BLaER1 (cell line): ENCODE measurements around the gene PNLDC1.

Experiments
- H3K27ac ChIP-seq: shearing (Covaris generic); formaldehyde crosslinking; 2 replicates; pipeline ENCODE4 v1.8.1; 2022
- H3K27me3 ChIP-seq: shearing (Covaris generic); formaldehyde crosslinking; 2 replicates; pipeline ENCODE4 v1.8.1; 2022
- H3K36me3 ChIP-seq: shearing (Covaris generic); formaldehyde crosslinking; 2 replicates; pipeline ENCODE4 v1.8.1; 2022
- H3K4me1 ChIP-seq: shearing (Covaris generic); formaldehyde crosslinking; 2 replicates; pipeline ENCODE4 v1.8.1; 2022
- H3K4me2 ChIP-seq: shearing (Covaris generic); formaldehyde crosslinking; 2 replicates; pipeline ENCODE4 v1.8.1; 2022
- H3K4me3 ChIP-seq: shearing (Covaris generic); formaldehyde crosslinking; 2 replicates; pipeline ENCODE4 v1.8.1; 2022
- H3K9ac ChIP-seq: shearing (Covaris generic); formaldehyde crosslinking; 2 replicates; pipeline ENCODE4 v1.8.1; 2022
- H3K9me3 ChIP-seq: shearing (Covaris generic); formaldehyde crosslinking; 2 replicates; pipeline ENCODE4 v1.8.1; 2022
- H4K20me1 ChIP-seq: shearing (Covaris generic); formaldehyde crosslinking; 2 replicates; pipeline ENCODE4 v1.8.1; 2022
- Cebpa-rat ChIP-seq: shearing (Covaris generic); IDR thresholded peaks from 2 replicates; pipeline ENCODE4 v1.8.1; 2022

The PNLDC1 gene

GRCh38 chr6:159830501-159831372 is 30.7 kb downstream of the PNLDC1 start:
- H3K36me3 ChIP-seq: no peaks in the 10 kb centered on the region
- H3K4me3 ChIP-seq: peak overlapping the region; percentile 58
- TF ChIP-seq Cebpa-rat: no peak
- H3K4me2 ChIP-seq: peak overlapping the region; percentile 94
- H3K27ac ChIP-seq: peak overlapping the region; percentile 86
- H3K9ac ChIP-seq: peak overlapping the region; percentile 76
- no peaks in the 10 kb centered on the region for H3K27me3 ChIP-seq
- H3K4me1 ChIP-seq: peaks cover 99% of the 10 kb centered on the region
- no peaks in the 10 kb centered on the region for H4K20me1 ChIP-seq
- peaks cover 8% of the 10 kb centered on the region; the same call in 1 of the 2 replicates for H3K9me3 ChIP-seq

- Histone ChIP-seq H3K4me3 (no peak overlapping the region), H3K9me3 (peaks cover 3% of the 10 kb centered on the region; the same call in 1 of the 2 replicates), H3K4me1 (peaks cover 100% of the 10 kb centered on the region), H3K36me3 (no peaks in the 10 kb centered on the region), H3K9ac (peak overlapping the region; percentile 76; the same call in 1 of the 2 replicates), H4K20me1 (no peaks in the 10 kb centered on the region), H3K27me3 (no peaks in the 10 kb centered on the region), H3K27ac (peak overlapping the region; percentile 54), H3K4me2 (peak overlapping the region; percentile 94)
- TF ChIP-seq Cebpa-rat: no peak
These were observed 31.2 kb downstream of the PNLDC1 start for GRCh38 chr6:159831373-159831679.

GRCh38 chr6:159832946-159833345 is 32.9 kb downstream of the PNLDC1 start:
- no peak overlapping the region for H3K9ac ChIP-seq
- no peaks in the 10 kb centered on the region for H4K20me1 ChIP-seq
- no peaks in the 10 kb centered on the region for H3K9me3 ChIP-seq
- H3K4me3 ChIP-seq: no peak overlapping the region
- no peaks in the 10 kb centered on the region for H3K27me3 ChIP-seq
- H3K27ac ChIP-seq: no peak overlapping the region
- peaks cover 100% of the 10 kb centered on the region for H3K4me1 ChIP-seq
- peak overlapping the region; percentile 45 for H3K4me2 ChIP-seq
- TF ChIP-seq Cebpa-rat: no peak
- no peaks in the 10 kb centered on the region for H3K36me3 ChIP-seq

GRCh38 chr6:159833556-159833955 is 33.5 kb downstream of the PNLDC1 start:
- H3K4me2 ChIP-seq: peak overlapping the region; percentile 45
- no peak overlapping the region for H3K4me3 ChIP-seq
- no peaks in the 10 kb centered on the region for H3K9me3 ChIP-seq
- H3K27ac ChIP-seq: no peak overlapping the region
- no peaks in the 10 kb centered on the region for H3K36me3 ChIP-seq
- H4K20me1 ChIP-seq: no peaks in the 10 kb centered on the region
- peaks cover 95% of the 10 kb centered on the region for H3K4me1 ChIP-seq
- no peaks in the 10 kb centered on the region for H3K27me3 ChIP-seq
- no peak for TF ChIP-seq Cebpa-rat
- no peak overlapping the region for H3K9ac ChIP-seq

- Histone ChIP-seq H3K4me1 (peaks cover 90% of the 10 kb centered on the region), H3K27ac (no peak overlapping the region), H3K9ac (no peak overlapping the region), H3K4me3 (no peak overlapping the region), H3K9me3 (no peaks in the 10 kb centered on the region), H4K20me1 (no peaks in the 10 kb centered on the region), H3K4me2 (peak overlapping the region; percentile 45; the same call in 1 of the 2 replicates), H3K27me3 (no peaks in the 10 kb centered on the region), H3K36me3 (no peaks in the 10 kb centered on the region)
- no peak for TF ChIP-seq Cebpa-rat
These were observed 34.0 kb downstream of the PNLDC1 start for GRCh38 chr6:159833997-159834603.

DNA sequence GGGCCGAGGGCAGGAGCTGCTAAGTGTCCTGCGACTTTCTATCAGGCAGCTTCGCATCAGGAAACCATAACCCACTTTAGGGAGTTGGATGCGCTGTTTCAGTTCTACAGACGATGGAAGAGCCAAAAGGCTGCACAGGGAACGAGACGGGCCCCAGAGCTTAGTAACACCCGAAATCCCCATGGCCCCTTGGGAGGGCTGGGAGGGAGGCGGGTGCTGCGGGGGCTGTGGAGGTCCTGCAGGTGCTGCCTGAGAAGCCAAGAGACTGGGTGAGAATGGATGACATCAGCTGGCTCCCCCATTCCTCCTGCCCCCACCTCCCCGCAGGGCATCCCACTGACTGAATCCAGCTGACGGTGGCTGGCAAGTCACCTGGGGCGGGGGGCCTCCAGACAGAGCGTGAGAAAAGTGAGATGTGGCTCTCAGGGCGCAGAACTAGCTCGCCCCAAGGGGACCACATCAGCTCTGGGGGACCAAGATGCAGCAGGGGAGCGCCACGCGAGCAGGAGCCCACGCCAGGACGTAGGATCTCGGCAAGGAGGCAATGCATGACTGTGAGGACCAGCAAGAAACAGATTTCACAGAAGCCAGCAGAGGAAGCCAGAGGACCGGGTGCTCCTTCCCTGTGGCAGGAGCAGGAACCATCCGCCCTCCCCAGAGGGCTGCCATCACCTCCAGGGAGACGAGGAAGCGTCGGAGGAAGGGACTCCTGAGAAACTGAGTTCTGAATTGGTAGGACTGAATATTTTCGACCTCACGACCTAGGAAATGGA is 36.8 kb downstream of the PNLDC1 start:
- H4K20me1 ChIP-seq: no peaks in the 10 kb centered on the region
- H3K9ac ChIP-seq: peak overlapping the region; percentile 53; the same call in 1 of the 2 replicates
- no peaks in the 10 kb centered on the region for H3K9me3 ChIP-seq
- no peaks in the 10 kb centered on the region for H3K36me3 ChIP-seq
- H3K27ac ChIP-seq: peak overlapping the region; percentile 68
- TF ChIP-seq Cebpa-rat: no peak
- peak overlapping the region; percentile 85 for H3K4me2 ChIP-seq
- H3K27me3 ChIP-seq: no peaks in the 10 kb centered on the region
- H3K4me3 ChIP-seq: peak overlapping the region; percentile 55
- peaks cover 62% of the 10 kb centered on the region for H3K4me1 ChIP-seq

DNA sequence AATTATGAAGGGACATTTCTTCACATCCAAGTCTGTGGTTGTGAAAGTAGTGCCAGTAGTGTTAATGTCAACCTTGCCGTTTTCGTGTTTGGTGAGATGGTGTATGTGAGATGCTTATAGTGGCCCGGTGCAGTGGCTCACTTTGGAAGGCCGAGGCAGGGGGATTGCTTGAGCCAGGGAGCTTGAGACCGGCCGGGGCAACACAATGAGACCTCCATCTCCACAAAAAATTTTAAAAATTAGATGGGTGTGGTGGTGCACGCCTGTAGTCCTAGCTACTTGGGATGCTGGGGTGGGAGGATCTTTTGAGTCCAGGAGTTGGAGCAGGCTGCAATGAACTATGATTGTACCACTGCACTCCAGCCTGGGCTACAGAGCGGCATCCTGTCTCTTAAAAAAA is 37.4 kb downstream of the PNLDC1 start:
- Histone ChIP-seq H3K36me3 (no peaks in the 10 kb centered on the region), H3K4me2 (peak overlapping the region; percentile 85), H3K4me1 (peaks cover 56% of the 10 kb centered on the region), H3K27me3 (no peaks in the 10 kb centered on the region), H3K9ac (no peak overlapping the region), H3K4me3 (peak overlapping the region; percentile 55; the same call in 1 of the 2 replicates), H4K20me1 (no peaks in the 10 kb centered on the region), H3K9me3 (no peaks in the 10 kb centered on the region), H3K27ac (peak overlapping the region; percentile 39; the same call in 1 of the 2 replicates)
- TF ChIP-seq Cebpa-rat: no peak

DNA sequence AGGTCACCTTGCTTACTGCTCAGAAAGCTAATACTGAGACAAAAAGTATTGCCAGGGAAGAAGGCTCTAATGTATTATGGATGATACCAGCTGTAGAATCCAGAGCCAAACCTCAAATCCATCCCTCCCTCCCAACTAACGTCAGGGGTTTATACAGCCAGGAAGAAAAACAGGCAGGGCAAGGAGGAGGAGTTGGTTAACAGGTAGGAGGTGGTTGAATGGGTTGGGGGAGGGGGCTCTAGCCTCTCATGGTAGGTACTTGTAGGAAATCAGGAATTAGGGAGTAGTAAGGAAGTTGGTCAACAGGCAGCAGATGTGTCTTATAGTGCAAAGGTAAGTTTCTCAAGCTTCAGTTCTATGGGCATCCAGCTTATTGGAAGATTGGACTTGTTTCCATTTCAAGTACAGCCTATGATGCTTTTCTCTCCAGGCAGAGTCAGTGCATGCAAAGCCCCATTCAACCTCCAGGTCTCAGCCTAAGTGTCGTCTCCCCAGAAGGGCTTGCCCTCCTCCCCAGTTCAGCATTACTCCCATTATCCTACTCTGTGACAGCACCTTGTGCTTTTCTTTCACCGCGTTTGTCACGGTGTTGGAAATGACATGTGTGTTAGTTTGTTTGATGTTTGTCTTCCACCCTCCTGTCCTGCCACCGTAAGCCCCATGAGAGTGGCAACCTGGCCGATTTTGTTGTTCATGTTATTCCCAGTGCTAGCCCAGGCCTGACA is 38.1 kb downstream of the PNLDC1 start:
- no peak for TF ChIP-seq Cebpa-rat
- no peak overlapping the region for H3K4me2 ChIP-seq
- no peak overlapping the region for H3K4me3 ChIP-seq
- no peaks in the 10 kb centered on the region for H4K20me1 ChIP-seq
- no peak overlapping the region for H3K27ac ChIP-seq
- no peaks in the 10 kb centered on the region for H3K9me3 ChIP-seq
- no peak overlapping the region for H3K9ac ChIP-seq
- no peaks in the 10 kb centered on the region for H3K27me3 ChIP-seq
- H3K36me3 ChIP-seq: no peaks in the 10 kb centered on the region
- H3K4me1 ChIP-seq: peaks cover 49% of the 10 kb centered on the region

DNA sequence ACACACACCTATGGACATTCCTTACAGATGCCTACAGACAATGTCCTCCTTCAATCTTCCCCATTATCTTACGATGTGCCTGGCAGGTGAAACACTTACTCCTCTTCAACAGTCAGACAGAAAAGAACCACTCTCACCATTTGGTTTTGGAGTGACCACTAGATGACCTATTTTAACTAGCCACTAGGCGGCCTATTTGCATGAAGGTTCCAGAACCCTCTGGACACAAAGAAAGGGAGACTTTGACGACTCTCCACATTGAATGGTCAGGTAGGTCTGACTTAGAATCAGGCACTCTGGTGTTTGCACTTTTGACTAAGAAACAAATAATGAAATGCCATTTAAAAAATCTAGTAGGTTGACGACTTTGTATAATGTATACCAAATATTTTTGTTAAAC is 42.0 kb downstream of the PNLDC1 start:
- no peaks in the 10 kb centered on the region for H4K20me1 ChIP-seq
- H3K4me3 ChIP-seq: no peak overlapping the region
- H3K4me2 ChIP-seq: no peak overlapping the region
- H3K27me3 ChIP-seq: no peaks in the 10 kb centered on the region
- H3K9ac ChIP-seq: no peak overlapping the region
- H3K4me1 ChIP-seq: peaks cover 20% of the 10 kb centered on the region
- no peak overlapping the region for H3K27ac ChIP-seq
- H3K9me3 ChIP-seq: 0 out of 2 replicates have a peak, but pooled peaks cover 3% of the 10 kb centered on the region
- TF ChIP-seq Cebpa-rat: no peak
- H3K36me3 ChIP-seq: no peaks in the 10 kb centered on the region
